Stimulated activated CD4-positive, alpha-beta T cell treated with anti-CD3 and anti-CD28 coated beads, TNF-alpha, amount 100 ng/mL, for 24 hours (primary cell): ENCODE measurements around the gene FAM78A.

Experiments
- DNase-seq, 3 experiments: peaks; one replicate each; pipeline ENCODE4 v3.0.0-alpha.2; 2020; ENCODE audit warnings: low read depth in 3 of 3

The FAM78A gene

GRCh38 chr9:131303381-131304321 lies 27.3 kb upstream of the FAM78A start:
- DNase-seq, result no peak

GRCh38 chr9:131302244-131303075 lies 26.1 kb upstream of the FAM78A start:
- DNase-seq, result no peak

- no peak for DNase-seq
Measured at GRCh38 chr9:131300444-131300843, 24.1 kb upstream of the FAM78A start.

DNA sequence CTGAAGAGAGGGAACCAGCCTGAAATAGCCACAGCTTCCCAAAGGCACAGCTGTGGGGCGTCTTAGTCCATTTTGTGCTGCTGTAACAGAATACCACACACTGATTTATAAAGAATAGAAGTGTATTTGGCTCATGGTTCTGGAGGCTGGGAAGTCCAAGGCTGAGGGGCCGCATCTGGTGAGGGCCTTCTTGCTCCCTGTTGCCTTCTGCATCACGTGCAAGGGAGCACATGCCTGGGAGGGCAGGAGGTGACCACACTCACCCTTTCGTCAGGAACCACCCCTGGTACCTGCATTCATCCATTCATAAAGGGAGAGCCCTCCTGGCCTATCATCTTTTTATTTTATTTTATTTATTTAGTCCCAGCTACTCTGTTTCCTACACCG lies 23.6 kb upstream of the FAM78A start:
- no peak for DNase-seq

- DNase-seq, result no peak
Measured at GRCh38 chr9:131299346-131299960, 23.1 kb upstream of the FAM78A start.

GRCh38 chr9:131298816-131299215 lies 22.5 kb upstream of the FAM78A start:
- DNase-seq, result no peak

DNA sequence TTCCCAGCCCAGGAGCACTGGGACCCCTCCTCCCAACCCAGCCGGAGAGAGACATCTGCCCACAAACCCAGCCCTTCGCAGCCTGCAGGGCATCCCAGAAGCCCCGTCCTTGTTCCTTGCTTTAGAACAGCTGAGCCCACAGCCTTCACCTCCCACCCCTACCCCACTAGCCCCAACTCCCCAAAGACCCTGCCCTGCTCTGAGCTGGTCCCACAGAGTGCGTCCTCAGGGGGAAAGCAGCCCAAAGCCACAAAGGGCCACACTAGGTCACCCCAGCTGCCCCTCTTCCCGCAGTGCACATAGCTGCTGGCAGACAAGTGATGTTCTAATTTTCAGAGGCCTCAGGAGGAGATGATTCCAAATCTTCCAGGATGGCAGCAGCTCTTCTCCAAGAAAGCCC lies 22.0 kb upstream of the FAM78A start:
- no peak for DNase-seq

GRCh38 chr9:131297903-131298302 lies 21.6 kb upstream of the FAM78A start:
- no peak for DNase-seq

GRCh38 chr9:131296906-131297500 lies 20.7 kb upstream of the FAM78A start:
- DNase-seq, result no peak

DNA sequence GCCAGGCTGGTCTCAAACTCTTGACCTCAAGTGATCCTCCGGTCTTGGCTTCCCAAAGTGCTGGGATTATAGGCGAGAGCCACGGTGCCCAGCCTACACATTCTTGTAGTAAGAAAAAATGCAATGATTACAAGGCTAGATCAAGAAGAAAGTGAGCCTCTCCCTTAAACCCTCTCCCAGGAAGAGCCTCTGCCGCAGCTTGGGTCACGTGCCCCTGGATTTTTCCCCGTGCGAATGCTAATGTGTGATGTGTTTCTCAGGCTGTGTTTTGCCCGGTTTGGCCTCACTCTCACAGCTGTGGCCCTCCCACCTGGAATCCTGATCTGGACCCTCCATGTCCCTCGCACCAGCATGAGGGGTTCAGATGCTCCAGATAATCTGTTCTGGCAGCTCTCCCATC lies 20.1 kb upstream of the FAM78A start:
- DNase-seq, result no peak

GRCh38 chr9:131292937-131293336 lies 16.6 kb upstream of the FAM78A start:
- no peak for DNase-seq

GRCh38 chr9:131291795-131292315 lies 15.5 kb upstream of the FAM78A start:
- no peak for DNase-seq

DNA sequence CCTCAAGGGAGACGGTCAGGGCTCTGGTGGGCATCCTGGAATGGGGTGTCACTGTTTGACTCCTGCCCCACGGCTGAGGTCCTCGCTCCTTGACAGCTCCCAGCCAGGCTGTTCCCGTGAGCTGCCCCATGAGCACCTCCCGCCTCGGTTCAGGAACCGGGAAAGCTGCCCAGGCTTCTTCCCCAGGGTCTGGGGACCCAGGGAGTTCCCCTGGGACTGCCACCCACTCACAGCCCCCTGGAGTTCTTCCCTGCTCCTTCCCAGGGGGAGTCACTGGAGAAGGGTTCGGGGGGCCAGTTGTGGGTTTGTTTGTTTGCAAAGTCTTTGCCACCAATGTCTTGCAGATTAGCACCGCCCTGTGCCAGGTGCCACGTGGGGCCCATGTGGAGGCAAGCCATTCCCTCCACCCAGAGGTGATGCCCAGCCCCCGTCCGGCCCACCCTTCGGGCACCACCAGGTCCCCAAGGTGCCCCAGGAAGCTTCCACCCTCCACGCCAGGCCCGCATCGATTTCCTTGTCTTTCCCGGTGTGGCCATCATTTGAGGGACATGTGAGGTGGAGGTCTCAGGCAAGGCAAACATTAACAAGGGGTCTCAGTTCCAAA lies 14.6 kb upstream of the FAM78A start:
- DNase-seq, result no peak

DNA sequence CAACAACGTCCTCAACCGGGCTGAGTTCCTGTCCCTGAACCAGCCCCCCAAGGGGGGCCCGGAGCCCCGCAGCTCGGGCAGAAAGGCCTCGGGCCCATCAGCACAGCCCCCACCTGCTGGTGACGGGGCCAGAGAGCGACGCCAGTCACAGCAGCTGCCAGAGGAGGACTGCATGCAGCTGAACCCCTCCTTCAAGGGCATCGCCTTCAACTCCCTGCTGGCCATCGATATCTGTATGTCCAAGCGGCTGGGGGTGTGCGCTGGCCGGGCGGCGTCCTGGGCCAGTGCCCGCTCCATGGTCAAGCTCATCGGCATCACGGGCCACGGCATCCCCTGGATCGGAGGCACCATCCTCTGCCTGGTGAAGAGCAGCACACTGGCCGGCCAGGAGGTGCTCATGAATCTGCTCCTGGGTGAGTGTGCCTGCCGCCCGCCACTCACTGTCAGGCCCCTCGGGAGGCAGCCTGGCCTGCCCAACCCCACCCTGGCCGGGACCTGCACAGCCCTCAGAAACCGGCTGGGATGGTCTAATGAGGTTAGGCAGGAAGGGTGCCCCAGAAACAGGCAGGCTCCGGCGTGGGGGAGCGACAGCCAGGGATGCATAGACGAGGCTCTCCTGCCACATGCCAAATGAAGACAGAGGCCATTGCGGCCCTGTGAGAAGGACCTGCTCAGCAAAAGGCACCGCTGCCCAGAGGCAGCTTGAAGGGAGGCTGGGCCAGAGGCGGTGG lies 13.9 kb upstream of the FAM78A start:
- no peak for DNase-seq

- no peak for DNase-seq
Measured at GRCh38 chr9:131289301-131290035, 13.2 kb upstream of the FAM78A start, which contains the start of gene PLPP7. Gene PLPP7, plus strand, starts transcription at chr9:131289723. Its CDS starts 275 bp downstream, at chr9:131289998.

DNA sequence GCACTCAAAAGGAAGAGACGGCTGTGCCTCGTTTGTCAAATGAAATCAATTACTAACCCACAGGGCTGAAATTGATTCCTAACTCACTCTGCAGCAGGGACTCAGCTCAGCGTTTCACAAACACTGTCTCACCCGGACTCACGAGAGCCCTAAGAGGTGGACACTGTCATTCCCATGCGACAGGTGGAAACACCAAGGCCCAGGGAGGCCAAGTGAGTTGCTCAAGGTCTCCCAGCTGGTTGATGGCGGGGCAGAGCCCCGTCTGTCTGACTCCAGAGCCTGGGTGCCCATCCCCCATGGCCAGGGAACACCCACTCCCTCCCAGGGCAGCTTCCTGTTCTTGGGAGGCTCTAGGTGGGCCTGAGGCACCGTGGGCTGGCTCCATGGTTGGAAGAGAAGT lies 11.9 kb upstream of the FAM78A start:
- no peak for DNase-seq

DNA sequence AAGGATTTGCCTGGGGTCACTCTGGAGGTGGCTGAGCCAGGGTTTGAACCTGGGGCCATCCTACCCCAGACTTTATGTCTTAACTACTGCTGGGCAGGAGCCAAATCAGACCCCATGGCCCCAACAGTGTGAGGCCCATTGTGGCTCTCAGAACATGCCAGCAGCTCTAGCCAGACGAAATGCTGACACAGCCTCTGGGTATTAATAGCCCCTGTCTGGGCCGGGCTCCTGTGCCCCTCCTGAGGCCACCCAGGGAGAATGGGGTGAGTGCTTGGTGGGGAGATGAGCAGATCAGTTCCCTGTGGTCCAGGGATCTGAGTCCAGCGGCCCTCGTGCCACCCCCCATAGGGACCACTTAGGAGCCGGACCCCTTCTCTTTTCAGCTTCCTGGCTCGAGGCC lies 11.0 kb upstream of the FAM78A start:
- DNase-seq, result no peak

DNA sequence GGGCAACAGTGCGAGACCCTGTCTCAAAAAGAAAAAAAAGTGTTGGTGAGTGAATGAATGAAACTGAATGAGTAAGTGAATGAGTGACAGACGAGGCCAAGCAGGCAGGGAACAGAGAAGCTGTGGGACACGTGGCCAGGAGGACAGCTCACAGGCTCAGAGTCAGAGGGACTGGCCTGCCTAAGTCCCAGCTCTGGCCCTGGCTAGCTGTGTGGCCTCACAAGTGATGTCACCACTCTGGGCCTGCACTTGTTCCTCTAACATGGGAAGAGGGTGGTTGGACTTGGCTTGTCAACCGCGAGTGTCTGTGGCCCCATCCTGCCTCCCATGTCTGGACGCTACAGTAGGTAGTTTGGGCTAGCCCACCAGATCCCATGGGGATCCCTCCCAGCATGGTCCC lies 8.5 kb upstream of the FAM78A start:
- no peak for DNase-seq

DNA sequence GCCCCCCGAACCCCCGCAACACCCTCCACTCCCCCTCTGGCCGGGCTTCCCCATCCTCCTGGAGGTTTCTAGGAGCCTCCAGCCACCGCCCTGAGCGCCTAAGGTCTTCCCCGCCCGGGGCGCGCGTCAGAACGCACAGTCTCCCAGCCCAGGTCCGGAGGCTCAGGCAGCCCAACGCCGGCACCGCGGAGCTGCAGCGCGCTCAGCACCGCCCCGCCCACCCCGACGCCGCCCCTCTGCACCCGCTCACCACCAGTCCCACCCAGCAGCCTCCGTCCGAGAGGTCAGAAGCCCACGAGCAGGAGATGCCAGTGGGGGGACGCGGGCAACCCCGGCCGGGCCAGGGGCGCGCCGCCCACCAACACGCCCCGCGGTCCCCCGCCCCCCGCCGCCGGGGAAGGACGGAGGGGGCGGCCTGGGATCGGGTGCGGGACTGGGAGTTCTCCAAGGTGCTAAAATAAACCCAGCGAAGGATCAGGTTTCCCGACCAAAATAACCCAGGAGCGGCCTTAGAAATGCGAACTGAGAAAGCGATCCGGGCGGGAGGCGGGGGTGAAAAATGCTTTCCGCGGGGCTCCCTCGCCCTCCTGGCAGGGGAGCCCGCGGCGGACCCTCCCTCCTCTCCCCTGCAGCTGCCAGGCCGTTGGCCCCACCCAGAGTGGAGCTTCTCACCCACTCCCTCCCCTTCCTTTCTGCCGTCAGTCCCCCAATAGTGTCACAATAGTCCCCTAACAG lies 6.5 kb upstream of the FAM78A start:
- no peak for DNase-seq
